ENCODE results near the gene PTPN1. TPM values are rescaled to one million over a fixed set of nuclear protein-coding genes. Genes with fewer than 3 reads are reported as not detected.

PTPN1 gene
- total and polyA plus RNA-seq, 2 of the 4 experiments (the other 2 are of a cell fraction) = 31.7 to 37.4 TPM

GRCh38 chr20:50610212-50610718, 100.1 kb downstream of the PTPN1 start:
- DNase-seq (no peak), ATAC-seq (ENCODE audit: low read depth) (peak; percentile 33; the same call in 1 of the 2 replicates)
- Histone ChIP-seq H2BK20ac (ENCODE audit: low read depth, low read length) (no peak overlapping the region), H2BK120ac (ENCODE audit: low read depth, low read length) (no peak overlapping the region), H3K14ac (replicated peaks; ENCODE audit: low read depth, low read length) (no peak overlapping the region; the same call in 1 of the 2 replicates), H3K79me1 (ENCODE audit: low read depth in 1 of 2, low read length in 2 of 2) (no peaks in the 10 kb centered on the region), H3K9ac (ENCODE audit: low read depth, low read length) (no peak overlapping the region), H4K20me1 (ENCODE audit: insufficient read depth, low read length) (no peaks in the 10 kb centered on the region), H4K5ac (ENCODE audit: low read depth, low read length) (no peak overlapping the region), H3K27me3 (ENCODE audit: control insufficient read depth, insufficient read depth, low read length) (no peaks in the 10 kb centered on the region), H3K4me2 (ENCODE audit: low read depth, low read length) (no peak overlapping the region), H4K8ac (ENCODE audit: low read depth in 2 of 2, low read length in 2 of 2) (no peak overlapping the region), H2BK5ac (ENCODE audit: low read depth, low read length, poor library complexity, severe bottlenecking) (no peak overlapping the region), H3K56ac (ENCODE audit: extremely low read depth, insufficient read depth, low read length) (no peak overlapping the region), H3K4me1 (ENCODE audit: control insufficient read depth, insufficient read depth, low read length) (0 out of 2 replicates have a peak, but pooled peaks cover 4% of the 10 kb centered on the region), H2AK9ac (replicated peaks; ENCODE audit: low read depth, low read length, poor library complexity) (no peak overlapping the region), H3K4ac (ENCODE audit: low read depth, low read length) (no peak overlapping the region), H2AK5ac (ENCODE audit: low read depth, low read length) (no peak overlapping the region), H3K23ac (ENCODE audit: low read depth, low read length) (no peak overlapping the region), H3K9me1 (ENCODE audit: insufficient read depth, low read length) (no peaks in the 10 kb centered on the region), H3K4me3 (ENCODE audit: insufficient read depth, low read depth, low read length) (no peak overlapping the region), H3K27ac (ENCODE audit: insufficient read depth, low read length) (no peak overlapping the region), H3K18ac (ENCODE audit: low read depth, low read length) (no peak overlapping the region), H4K91ac (ENCODE audit: insufficient read depth, low read depth, low read length) (no peak overlapping the region), H3K36me3 (ENCODE audit: control insufficient read depth, insufficient read depth, low read length) (peaks cover 4% of the 10 kb centered on the region; the same call in 1 of the 2 replicates), H3K9me3 (ENCODE audit: control insufficient read depth, insufficient read depth, low read length) (no peaks in the 10 kb centered on the region), H2BK15ac (ENCODE audit: low read depth, low read length) (no peak overlapping the region), H2AFZ (replicated peaks; ENCODE audit: low read length, poor library complexity) (no peak overlapping the region)
- intact Hi-C loops (cut with micrococcal nuclease) (no loop called here), dilution Hi-C loops (cut with HindIII; ENCODE audit: low sequenced_read_pairs, unreplicated experiment) (no loop called here), in situ Hi-C loops (cut with MboI; ENCODE audit: low sequenced_read_pairs) (no loop called here)
- no TSS peak for BruUV-seq (replicated peaks)
- WGBS, 2 experiments (ENCODE audit: extremely low coverage in 2 of 2, insufficient read length in 1 of 2) = 83% methylated on average over 1 of the region's 4 CpGs; no CpG with 5 or more reads in 1 of the 2 experiments
- ChIA-PET CTCF (no interaction called here), POLR2A (ENCODE audit: unreplicated experiment) (no interaction called here)
- no peak for TF ChIP-seq SMC3 (IDR thresholded peaks at IDR 0.05; ENCODE audit: low read depth, low read length)
- TF ChIP-seq MAFK (IDR thresholded peaks at IDR 0.05; ENCODE audit: low read depth, low read length) = no peak
- TF ChIP-seq CEBPB (IDR thresholded peaks at IDR 0.05; ENCODE audit: low read depth, low read length) = no peak
- TF ChIP-seq RAD21 (IDR thresholded peaks at IDR 0.05; ENCODE audit: low read length) = no peak
- TF ChIP-seq CHD1 (IDR thresholded peaks at IDR 0.05; ENCODE audit: low read depth, low read length) = no peak
- no peak for TF ChIP-seq CTCF (conservative IDR thresholded peaks at IDR 0.05; ENCODE audit: low read depth, low read length)
- TF ChIP-seq NFE2L2 (IDR thresholded peaks at IDR 0.05; ENCODE audit: low read depth, low read length) = no peak
